ENCODE data around the gene PRKCE.
A peak's percentile ranks its signal among the peaks of the same experiment; 100 is the strongest.

The PRKCE gene

GRCh38 chr2:45763255-45763654, 111.8 kb downstream of the PRKCE start:
- no peak for DNase-seq

DNA sequence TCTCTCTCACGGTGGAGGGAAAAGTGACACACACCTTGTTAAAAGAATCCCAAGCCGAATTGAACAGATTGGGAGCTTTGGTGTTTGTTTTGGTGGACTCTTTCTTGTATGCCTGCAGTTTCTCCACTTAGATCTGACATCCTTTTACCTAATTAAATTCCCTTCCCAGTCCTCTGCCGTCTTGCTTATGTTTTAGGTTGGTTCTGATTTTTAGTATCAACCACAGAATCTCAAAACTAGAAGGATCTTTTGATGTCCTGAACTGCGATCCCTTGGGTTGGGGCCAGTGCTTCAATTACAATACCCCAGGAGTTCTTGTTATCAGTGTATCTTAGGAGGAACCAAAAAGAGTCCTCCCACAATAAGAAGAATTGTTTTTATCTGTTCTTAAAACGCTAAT, 112.3 kb downstream of the PRKCE start:
- DNase-seq: no peak

DNA sequence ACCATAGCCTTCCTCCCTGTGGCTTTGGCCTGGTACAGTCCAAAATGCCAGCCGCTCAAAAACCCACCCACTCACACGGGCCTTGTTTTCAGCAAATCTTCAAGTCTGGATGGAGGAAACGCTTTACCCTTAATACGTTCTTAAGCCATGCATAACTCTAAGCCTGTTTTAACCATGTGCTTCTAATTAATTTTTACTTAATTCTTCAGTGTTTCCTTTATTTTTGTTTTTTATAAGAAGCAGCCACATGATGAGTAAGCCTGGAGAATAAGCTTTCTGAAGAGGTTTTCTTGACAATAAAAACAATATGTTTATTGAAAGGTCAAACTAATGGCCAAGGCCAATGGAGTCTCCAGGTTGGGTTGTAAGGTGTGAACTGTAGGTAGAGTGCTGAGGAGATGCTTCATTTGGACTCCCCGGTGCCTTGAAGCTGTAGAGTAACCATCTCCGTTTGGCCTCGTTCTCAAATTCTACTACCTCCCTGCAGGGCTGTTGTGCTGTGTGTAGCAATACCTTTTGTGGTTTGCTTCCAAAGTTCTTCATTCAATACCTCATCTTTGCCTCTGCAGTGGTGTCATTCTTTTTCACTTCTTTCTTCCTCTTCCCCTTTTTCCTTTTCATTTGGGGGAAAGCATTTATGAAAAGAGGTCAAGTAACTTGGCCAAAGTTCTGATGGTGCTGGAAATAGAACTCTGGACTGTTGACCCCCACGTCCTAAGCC, 113.7 kb downstream of the PRKCE start:
- DNase-seq: no peak

DNA sequence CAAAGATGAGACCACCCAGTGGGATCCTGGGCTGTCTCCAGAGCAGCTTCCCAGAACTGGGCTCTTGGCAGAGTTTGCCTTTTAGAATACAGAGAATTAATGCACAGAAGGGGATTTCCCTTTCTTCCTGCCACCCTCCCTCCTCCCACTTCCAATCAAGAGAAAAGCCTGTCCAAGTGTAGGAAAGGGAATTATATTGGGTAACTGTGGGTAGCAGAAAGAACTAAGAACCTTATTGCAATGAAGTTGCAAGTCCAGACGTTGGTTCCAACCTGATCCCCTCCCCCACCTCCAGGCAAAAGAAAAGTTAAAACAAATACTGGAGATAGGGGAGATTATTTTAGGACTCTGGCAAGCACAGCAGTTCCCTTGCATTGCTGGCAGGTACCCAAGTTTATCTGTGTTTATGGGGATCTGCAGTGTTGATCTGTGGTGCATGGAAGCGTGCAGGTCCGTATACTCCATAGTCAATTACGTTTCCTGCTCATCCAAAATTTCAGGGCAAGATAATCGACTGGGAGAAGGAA, 114.3 kb downstream of the PRKCE start:
- peak; percentile 9 for DNase-seq

DNA sequence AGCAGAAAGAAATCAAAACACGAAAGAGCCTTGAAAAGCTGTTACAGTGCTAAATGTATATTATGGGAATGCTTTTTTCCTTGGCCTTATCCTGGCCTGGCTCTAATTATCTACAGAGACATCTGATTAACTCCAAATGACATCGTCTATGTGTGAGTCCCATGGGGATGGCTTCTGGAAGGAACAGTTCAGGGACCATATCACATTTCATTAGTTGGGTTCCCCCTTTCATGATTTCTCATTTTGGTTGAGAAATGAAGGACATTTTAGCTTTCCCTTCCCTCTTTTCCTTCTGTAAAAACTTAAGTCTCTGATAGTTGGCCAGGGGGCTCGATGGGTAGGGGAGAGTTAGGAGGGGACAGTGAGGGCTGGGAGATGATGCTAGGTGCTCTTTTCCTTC, 116.7 kb downstream of the PRKCE start:
- DNase-seq: no peak

DNA sequence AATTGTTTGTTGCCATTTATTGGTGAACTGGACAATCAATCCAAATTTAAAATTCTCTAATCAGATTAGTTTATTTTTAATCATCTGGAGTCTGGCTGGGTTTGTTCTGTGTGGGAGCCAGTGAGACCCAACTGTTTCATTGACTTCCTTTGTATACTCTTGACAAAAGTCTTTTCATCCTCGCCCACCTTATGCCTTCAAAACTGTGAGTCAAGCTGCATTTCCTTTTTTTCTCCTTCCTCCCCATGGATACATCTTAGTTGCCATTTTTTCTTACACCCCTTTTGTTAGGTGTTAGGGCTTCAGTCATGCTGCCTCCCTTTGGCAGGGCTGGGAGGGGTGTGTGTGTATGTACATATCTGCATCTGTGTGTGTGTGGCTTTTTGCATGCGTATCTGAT, 117.6 kb downstream of the PRKCE start:
- DNase-seq: no peak

GRCh38 chr2:45769854-45770576, 118.5 kb downstream of the PRKCE start:
- no peak for DNase-seq

DNA sequence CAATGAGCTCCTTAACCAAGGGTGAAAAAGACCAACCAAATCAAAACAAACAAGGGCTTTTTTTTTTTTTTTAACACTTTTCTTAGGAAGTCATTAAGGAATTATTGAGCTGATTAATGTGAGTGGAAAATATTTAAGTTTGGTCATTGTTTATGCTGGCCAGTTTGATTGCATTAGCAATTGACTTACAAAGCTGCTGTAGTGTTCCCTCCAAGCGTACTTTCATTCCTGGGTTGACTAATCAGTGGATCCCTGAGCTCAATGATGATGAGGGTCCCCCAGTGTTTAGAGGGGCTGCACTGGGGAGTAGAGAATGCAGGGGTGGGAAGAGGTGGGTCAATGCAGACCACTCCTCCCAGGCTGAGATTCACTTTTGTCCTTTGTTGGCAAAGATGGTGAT, 119.3 kb downstream of the PRKCE start:
- DNase-seq: no peak

GRCh38 chr2:45771261-45771660, 119.8 kb downstream of the PRKCE start:
- peak; percentile 13 for DNase-seq

DNA sequence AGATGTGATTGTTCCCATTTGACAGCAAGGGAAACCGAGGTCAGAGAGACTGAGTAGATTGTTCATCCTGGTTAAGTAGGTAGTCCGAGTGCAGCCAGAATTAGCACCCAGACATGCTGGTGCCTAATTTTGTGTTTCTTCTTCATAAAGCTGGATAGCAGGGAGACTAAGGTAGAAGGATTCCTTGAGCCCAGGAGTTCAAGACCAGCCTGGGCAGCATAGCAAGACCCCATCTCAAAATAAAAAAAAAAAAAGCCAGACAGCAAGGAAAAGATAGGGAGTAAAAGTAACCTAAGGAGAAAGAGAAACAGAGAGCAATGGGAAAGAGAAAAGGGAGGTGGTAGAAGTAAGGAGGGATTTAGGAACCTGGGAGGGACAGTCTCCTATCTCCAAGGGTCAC, 120.6 kb downstream of the PRKCE start:
- no peak for DNase-seq

DNA sequence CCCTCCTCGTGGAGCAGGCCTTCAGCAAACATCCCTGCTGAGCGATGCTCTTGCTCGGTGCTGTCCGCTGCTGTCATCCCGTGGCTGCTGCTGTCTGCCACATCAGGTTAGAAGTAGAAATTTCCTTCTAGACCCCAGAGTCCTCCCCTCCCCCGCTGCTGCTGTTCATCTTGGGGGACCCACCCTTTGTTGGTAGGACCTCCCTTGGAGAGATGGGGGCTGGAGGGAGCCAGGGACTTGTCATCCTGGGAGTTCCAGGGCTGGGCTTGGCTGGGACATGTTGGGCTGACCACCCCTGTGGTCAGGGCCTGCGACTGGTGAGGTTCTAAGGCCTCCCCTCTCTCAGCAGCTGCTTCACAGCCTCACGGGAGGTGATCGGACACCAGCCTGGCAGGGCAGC, 122.4 kb downstream of the PRKCE start:
- no peak for DNase-seq

GRCh38 chr2:45774688-45775244, 123.3 kb downstream of the PRKCE start:
- no peak for DNase-seq

GRCh38 chr2:45776160-45776955, 124.9 kb downstream of the PRKCE start:
- DNase-seq: no peak

- no peak for DNase-seq
Measured at GRCh38 chr2:45777996-45778719, 126.7 kb downstream of the PRKCE start.

GRCh38 chr2:45778720-45779171, 127.3 kb downstream of the PRKCE start:
- DNase-seq: peak; percentile 24

GRCh38 chr2:45780541-45781463, 129.3 kb downstream of the PRKCE start:
- DNase-seq: no peak

DNA sequence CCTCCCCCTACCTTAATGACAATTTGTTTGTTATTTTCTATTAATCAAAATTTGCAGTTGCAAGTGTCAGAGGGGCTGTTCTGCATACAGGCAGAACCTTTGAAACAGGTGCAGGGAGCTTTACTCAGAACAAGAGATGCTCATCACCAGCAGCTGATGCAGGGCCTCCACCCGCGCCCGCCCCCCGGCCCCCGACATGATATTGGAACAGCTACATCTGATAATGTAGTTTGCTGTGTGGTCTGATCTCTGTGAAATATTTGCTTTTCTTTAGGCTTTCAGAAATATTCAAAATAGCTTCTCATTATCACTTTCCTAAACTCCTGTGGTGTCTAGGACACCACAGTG, 130.0 kb downstream of the PRKCE start:
- no peak for DNase-seq

DNA sequence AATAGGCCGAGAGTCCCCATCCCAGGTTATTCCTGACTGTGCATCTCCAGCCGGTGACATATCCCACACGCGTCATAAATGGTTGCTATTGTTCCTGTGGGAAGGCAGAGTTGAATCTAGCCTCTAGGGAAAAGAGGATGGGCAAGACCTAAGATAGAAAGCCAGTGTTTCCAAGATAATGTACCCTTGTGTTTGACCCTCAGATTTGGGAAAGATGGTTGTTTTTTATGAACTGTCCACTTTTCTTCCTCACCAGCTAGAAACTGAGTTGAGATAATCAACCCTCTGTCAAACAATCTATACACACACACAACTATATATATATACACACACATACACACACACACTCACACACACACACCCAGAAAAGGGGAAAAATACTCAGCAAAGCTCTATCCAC, 131.0 kb downstream of the PRKCE start:
- no peak for DNase-seq

DNA sequence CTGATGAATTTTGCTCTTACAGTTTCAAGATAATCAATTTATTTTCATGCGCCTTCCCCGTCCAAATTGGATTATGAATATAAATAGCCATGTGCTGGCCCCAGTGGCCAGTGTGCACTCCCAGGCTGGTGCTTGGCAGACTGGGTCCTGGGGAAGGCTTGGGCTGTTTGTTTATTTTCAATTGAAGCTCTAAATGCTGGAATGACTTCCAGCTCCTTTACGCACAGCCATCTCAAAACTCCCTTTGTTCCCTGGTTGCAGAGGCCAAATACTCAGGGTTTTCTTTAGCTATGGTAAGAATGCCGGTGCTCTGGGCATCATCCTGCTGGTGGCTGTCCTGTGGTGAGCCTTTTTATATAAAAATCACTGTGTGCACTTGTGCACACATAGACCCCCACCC, 131.5 kb downstream of the PRKCE start:
- DNase-seq: no peak

- DNase-seq: no peak
Measured at GRCh38 chr2:45786030-45786835, 134.8 kb downstream of the PRKCE start.

All from NCI-H1105 (cell line).